Measurements from ENCODE around the gene ROBO1.

DNA sequence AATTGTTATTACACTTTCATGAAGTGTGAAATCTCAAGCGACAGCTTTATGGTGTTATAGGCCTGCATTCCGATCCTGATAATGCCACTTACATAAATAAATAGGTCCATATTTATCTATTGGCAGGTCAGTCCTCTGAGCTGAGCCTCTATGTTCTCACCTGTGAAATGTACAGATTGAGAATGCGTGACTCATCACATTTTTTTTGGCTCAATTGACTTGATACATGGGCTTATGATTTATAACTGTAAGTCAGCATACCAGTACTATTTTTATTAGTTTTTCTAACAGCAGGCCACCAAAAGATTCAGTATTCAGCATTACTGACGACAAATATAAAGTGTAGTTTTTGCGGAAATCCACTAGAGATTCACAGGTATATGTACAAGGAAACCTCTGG, 344.4 kb downstream of the ROBO1 start:
- TF ChIP-seq, protein P1, sequence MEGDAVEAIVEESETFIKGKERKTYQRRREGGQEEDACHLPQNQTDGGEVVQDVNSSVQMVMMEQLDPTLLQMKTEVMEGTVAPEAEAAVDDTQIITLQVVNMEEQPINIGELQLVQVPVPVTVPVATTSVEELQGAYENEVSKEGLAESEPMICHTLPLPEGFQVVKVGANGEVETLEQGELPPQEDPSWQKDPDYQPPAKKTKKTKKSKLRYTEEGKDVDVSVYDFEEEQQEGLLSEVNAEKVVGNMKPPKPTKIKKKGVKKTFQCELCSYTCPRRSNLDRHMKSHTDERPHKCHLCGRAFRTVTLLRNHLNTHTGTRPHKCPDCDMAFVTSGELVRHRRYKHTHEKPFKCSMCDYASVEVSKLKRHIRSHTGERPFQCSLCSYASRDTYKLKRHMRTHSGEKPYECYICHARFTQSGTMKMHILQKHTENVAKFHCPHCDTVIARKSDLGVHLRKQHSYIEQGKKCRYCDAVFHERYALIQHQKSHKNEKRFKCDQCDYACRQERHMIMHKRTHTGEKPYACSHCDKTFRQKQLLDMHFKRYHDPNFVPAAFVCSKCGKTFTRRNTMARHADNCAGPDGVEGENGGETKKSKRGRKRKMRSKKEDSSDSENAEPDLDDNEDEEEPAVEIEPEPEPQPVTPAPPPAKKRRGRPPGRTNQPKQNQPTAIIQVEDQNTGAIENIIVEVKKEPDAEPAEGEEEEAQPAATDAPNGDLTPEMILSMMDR (conservative IDR thresholded peaks at IDR 0.05): no peak
- no peak for TF ChIP-seq ZFX (IDR thresholded peaks at IDR 0.05)
